GM18498 (cell line): ENCODE results near the gene KCNQ4.

Experiments used
- ATAC-seq: cut with Tn5 transposase; IDR thresholded peaks from one replicate; pipeline ENCODE4 v1.9.1; 2021; ENCODE audit warnings: mild to moderate bottlenecking, moderate library complexity; ENCODE audit not compliant: unreplicated experiment

Gene KCNQ4

GRCh38 chr1:40754201-40754600 lies 29.4 kb upstream of the KCNQ4 start:
- ATAC-seq: no peak

- ATAC-seq: no peak
Observed at GRCh38 chr1:40755067-40755466, 28.5 kb upstream of the KCNQ4 start.

DNA sequence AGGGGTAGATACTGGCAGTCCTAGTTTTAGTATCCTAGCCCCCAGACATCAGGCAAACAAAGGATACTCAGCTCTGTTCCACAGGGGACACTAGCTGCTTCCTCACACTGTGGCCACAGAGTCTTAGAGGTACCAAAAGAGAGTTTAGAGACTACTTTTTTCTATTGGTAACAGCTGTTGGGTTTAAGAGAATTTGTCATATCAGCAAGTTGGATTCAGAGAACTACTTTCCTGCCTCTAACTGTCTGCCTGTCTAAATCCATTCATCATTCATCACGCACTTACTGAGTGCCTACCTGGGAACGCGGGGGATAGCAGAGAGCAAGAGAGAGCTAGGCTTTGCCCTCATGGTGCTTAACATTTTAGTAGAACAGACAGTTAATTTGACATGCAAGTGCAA lies 27.1 kb upstream of the KCNQ4 start:
- no peak for ATAC-seq

DNA sequence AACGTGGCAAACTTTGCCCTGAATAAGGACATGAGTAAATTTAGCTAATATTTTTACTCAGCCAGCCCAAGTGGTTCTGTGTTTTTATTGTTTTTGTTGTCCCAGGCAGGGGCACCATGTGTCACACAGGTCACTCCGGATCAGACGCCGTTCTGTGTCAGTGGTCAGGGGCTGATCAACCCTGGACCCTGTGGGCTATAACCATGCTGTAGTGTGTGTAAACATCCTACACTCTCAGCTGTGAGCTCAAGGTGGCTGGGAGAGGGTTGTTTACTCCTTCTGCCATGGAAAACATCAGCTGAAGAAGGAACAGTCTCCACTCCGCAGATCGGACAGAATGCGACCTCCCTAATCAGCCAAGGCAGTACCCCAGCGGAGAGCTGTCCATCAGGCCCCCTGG lies 26.5 kb upstream of the KCNQ4 start:
- no peak for ATAC-seq

GRCh38 chr1:40758004-40758403 lies 25.6 kb upstream of the KCNQ4 start:
- ATAC-seq: no peak

GRCh38 chr1:40758578-40759343 lies 24.8 kb upstream of the KCNQ4 start:
- ATAC-seq: no peak

- ATAC-seq: no peak
Observed at GRCh38 chr1:40760984-40761383, 22.6 kb upstream of the KCNQ4 start.

GRCh38 chr1:40762144-40762923 lies 21.3 kb upstream of the KCNQ4 start:
- ATAC-seq: peak; percentile 68

DNA sequence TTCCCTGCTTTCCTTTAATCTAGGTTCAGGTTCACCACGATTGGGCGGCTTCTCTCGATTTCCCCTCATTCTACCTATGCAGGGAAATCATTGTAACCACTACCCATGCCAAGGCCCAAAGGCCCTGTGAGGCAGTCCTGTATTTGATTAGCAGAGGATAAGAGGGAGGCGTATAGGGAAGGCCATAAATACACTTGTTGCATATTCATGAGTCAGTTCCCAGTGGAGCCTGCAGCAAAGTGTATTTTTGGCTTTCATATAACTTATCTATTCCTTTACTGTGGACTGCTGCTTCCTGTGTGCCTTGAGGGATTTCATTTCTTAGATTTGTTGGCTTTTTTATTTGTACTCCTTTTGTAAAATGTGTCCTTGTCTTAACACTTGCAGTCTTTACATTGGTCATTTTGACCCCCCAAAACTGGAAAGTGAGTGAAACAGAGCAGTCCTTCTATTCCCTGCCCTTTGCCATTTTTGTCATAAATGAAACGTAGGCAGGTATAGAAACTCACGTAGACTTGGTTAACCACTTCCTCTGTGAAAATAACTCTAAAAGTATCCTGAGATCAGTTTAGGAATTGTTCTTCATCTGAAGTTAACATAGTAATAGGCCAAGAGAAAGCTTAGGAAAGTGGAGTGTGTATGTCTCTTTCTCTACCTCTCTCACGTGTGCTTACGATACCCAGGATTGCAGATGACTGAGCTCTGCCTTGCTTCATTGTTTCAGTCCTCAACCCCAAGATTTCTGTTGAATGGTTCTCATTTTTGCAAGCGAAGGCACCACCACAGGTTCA lies 19.6 kb upstream of the KCNQ4 start:
- no peak for ATAC-seq

DNA sequence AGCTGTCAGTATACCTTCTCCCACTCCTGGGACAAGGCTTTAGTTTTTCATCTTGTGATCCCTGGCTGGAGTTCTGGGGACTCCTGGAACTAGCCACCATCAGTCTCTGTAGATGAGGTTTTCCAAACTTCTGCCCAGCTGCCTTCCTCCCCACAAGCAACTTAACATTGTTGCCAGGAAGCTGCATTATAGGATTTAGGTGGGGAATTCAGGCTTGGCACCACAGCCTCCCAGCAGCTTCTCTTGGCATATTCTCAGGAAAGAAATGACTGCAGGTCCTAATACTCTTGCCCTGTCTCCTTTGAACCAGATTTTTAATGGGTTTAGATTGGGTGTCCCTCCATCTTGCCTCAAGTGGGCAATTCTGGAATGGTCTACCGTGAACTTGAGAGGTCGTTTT lies 18.6 kb upstream of the KCNQ4 start:
- no peak for ATAC-seq

- no peak for ATAC-seq
Observed at GRCh38 chr1:40766017-40766416, 17.6 kb upstream of the KCNQ4 start.

- no peak for ATAC-seq
Observed at GRCh38 chr1:40766560-40766959, 17.0 kb upstream of the KCNQ4 start.

GRCh38 chr1:40768146-40768990 lies 15.2 kb upstream of the KCNQ4 start:
- ATAC-seq: no peak

DNA sequence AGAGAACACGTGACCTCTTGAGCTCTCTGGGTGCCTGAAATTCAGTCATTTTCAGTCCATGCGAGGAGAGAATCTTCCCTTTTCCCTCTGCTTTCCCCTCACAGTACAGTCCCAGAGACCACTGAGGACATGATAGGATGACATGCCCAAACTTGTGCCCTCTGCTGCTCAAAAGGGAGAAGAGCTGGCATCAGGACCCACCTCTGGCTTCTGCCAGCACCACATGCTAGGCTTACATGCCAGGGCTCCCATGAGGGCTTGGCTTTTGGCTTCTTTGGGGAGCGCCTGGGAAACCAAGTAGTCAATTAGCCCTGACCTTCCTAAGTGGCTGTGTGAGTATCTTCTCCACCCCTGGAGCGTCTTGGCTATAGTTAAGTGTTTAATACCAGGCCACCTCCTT lies 13.8 kb upstream of the KCNQ4 start:
- ATAC-seq: no peak

DNA sequence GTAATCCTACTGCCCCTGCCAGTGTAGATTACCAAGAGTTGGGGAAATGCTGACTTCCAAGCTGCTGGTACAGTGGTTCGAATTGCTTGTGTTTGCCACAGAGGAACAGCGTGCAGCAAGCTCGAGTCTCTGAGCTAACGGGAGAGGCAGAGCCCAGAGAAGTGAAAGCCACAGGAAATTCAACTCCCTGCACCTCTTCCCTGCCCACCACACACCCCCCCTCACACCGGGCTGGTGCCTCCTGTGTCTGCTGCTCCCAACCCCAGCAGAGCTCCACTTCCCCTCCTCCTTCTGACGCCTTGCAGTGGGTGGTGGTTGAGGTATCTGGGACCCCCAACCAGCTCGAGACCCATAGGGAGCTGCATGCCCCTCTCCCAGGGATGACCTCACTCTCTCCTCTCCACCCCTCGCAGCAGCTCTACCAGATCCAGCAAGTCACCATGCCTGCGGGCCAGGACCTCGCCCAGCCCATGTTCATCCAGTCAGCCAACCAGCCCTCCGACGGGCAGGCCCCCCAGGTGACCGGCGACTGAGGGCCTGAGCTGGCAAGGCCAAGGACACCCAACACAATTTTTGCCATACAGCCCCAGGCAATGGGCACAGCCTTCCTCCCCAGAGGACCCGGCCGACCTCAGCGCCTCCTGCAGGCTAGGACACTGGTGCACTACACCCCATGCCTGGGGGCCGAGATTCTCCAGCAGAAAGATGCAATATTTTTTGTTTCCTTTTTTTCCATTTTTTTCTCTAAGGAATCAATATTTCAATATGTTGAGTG lies 13.1 kb upstream of the KCNQ4 start:
- ATAC-seq: no peak

- ATAC-seq: no peak
Observed at GRCh38 chr1:40772146-40772955, 11.2 kb upstream of the KCNQ4 start.

GRCh38 chr1:40773748-40774265 lies 9.8 kb upstream of the KCNQ4 start:
- no peak for ATAC-seq

DNA sequence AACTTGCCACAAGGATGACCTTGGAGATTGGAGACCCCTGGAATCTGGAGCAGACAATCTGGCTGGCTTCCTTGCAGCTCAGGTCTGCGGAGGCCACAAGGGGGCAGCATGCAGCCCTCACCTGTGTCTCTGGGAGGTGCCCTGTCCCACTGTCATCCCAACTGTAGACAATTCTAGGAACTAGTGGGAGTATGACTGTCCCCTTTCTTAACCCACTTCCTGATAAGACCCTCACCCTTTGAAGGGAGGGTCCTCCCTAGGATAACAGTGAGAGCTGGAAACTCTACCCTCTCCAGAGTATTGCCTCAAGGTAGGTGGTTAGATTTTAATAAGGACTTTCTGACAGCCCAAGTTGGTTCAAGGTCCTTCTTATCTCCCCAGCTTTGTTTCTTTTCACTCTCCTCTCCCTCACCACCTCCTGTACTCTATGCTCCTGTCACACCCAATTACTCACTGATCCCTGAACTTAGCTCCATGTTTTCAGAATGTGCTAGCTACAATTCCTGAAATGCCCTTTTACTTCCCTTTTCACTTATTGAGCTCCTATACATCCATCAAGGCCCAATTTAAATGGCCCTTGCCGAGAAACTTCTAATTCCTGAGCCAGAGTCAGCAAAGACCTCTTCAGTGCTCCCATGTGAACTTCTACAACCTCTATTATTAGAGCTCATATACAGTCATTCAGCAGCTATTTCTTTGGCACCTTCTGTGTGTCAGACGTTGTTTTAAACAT lies 9.2 kb upstream of the KCNQ4 start:
- ATAC-seq: no peak
